Gastroesophageal sphincter (tissue), 4 donors: ENCODE measurements around the gene PLEKHA7. TPM values are rescaled to one million over a fixed set of nuclear protein-coding genes. Genes with fewer than 3 reads are reported as not detected.

Source experiments
- ATAC-seq: fragments of 150-250 bp; one replicate; pipeline ENCODE4 v1.9.1; 2016; ENCODE audit warnings: mild to moderate bottlenecking, moderate library complexity
- H3K27ac ChIP-seq, 4 donors: fragments of 200-600 bp; sonication (generic) in 3 of 4; 1 replicate in 3 of 4; 2 replicates in 1 of 4; pipeline ENCODE4 v1.5.1; 2016 to 2019
- H3K27me3 ChIP-seq: fragments of 200-600 bp; sonication (generic); one replicate; pipeline ENCODE4 v1.5.1; 2019
- H3K36me3 ChIP-seq, 2 donors: fragments of 200-600 bp; sonication (generic); one replicate each; pipeline ENCODE4 v1.5.1; 2019; ENCODE audit warnings: control low read depth in 1 of 2
- H3K4me1 ChIP-seq, 3 donors: fragments of 200-600 bp; sonication (generic); 1 replicate in 2 of 3; 2 replicates in 1 of 3; pipeline ENCODE4 v1.5.1; 2016 to 2019; ENCODE audit warnings: control low read depth in 2 of 3
- H3K4me3 ChIP-seq, 2 donors: fragments of 200-600 bp; sonication (generic); one replicate each; pipeline ENCODE4 v1.5.1; 2019; ENCODE audit warnings: mild to moderate bottlenecking in 1 of 2, moderate library complexity in 1 of 2
- H3K9me3 ChIP-seq, 3 donors: fragments of 200-600 bp; sonication (generic); one replicate each; pipeline ENCODE4 v1.5.1; 2017 to 2019; ENCODE audit warnings: control low read depth in 2 of 3
- EP300 ChIP-seq: sonication (generic); formaldehyde crosslinking; IDR thresholded peaks from one replicate; pipeline ENCODE4 v1.6.1; 2017; ENCODE audit warnings: antibody characterized with exemption, mild to moderate bottlenecking
- POLR2A ChIP-seq, 2 donors: fragments of 450-650 bp; IDR thresholded peaks; one replicate each; pipeline ENCODE4 v1.6.1; 2017; ENCODE audit warnings: antibody characterized with exemption in 2 of 2, mild to moderate bottlenecking in 2 of 2, moderate library complexity in 1 of 2
- POLR2AphosphoS5 ChIP-seq: sonication (generic); formaldehyde crosslinking; IDR thresholded peaks from one replicate; pipeline ENCODE4 v1.6.1; 2017; ENCODE audit warnings: antibody characterized with exemption
- WGBS, 2 donors: methylation state at CpG; one replicate each; pipeline ENCODE4 v1.1.5; 2018; ENCODE audit warnings: low coverage in 1 of 2; 5-methylcytosine and 5-hydroxymethylcytosine counted together
- total RNA-seq, 4 donors: library from RNA; depleted of rRNA; stranded (reverse); fragments of >200 nt; gene quantifications; one replicate each; pipeline ENCODE4 v1.1.0, GENCODE V29; 2016
- TF ChIP-seq, protein P1 (sequence below), 4 experiments: fragments of 200-600 bp in 2 of 4; fragments of 450-650 bp in 2 of 4; sonication (generic) in 1 of 4; IDR thresholded peaks; one replicate each; pipeline ENCODE4 v1.5.1; 2017 to 2019; ENCODE audit warnings: antibody characterized with exemption in 4 of 4, mild to moderate bottlenecking in 2 of 4, moderate library complexity in 2 of 4

The PLEKHA7 gene
- total RNA-seq, 4 donors from 2014 or later: 8.6 to 13.2 (median 12.2) TPM

DNA sequence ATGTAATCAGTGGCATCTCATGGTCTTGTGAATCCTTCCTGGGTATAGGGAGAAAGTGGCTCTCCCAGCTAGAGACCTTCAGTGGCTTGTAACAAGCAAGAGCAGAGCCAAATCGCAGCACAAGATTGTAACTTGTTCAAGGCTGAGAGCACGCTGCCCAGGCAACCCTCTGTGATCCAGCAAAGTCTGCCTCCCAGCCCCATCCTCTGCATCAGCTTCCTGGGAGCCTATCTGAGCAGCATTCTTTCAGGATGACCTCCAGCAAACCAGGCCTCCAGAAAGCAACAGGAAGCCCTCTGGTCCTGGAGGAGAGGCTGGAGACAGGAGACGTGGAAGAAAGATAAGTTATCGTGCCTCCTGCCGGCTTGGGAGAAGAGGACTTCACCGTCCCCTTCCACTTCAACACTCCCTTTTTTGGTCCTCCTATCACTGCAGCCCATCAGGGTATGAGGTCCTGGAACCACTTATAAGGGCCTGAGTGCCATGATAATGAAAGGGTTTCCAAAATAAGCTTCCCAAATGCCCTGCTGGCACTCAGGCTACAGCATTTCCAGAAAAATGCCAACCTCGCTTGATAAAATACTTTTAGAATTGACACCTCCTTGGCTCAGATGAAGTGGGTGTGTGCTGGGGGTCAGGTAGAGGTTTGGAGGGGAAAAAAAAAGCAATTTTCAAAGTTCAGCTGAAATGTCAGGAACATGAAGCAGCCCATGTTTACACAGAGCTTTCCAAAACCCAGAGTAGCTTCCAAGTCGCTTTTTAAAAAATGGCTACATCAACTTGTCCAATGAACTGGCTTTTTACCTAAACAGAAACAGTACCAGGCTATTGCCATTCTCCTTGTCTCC is 80.2 kb downstream of the PLEKHA7 start:
- Histone ChIP-seq H3K4me1 (peaks cover 0 to 45% (median 0%) of the 10 kb centered on the region in 3 donors), H3K9me3 (no peaks in the 10 kb centered on the region), H3K27ac (peak overlapping the region in 2 of 4 donors; percentile 1 to 57), H3K36me3 (no peaks in the 10 kb centered on the region), H3K27me3 (no peaks in the 10 kb centered on the region), H3K4me3 (no peak overlapping the region)
- 42 to 50% methylated on average over 3 to 8 of the region's 8 CpGs for WGBS, 2 donors
- TF ChIP-seq EP300 (no peak), POLR2A (IDR thresholded peaks at IDR 0.05) (no peak), POLR2AphosphoS5 (peak; percentile 74)
- ATAC-seq: no peak

DNA sequence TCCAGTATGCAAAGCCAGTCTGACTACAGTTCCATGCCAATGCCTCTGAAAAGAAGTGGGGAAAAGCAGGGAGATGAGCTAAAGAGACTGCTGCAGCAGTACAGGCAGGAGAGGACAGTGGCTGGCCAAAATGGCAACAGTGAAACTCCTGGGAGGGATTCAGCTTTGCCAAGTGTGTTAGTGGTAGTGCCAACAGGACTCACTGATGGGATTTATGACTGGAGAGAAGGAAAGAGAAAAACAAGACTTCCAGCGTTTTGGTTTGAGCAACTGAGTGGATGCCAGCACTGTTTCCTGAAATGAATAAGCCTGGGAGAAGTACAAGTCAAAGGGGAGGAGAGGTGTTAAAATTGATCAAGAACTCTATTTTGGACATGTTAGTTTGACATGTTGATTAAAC is 80.9 kb downstream of the PLEKHA7 start:
- WGBS, 2 donors: 20 to 42% methylated on average over 1 of the region's 1 CpG
- no peaks in the 10 kb centered on the region for H3K9me3 ChIP-seq
- no peak for ATAC-seq
- no peaks in the 10 kb centered on the region for H3K36me3 ChIP-seq
- peaks cover 0 to 45% (median 0%) of the 10 kb centered on the region in 3 donors for H3K4me1 ChIP-seq
- no peak for TF ChIP-seq POLR2A (IDR thresholded peaks at IDR 0.05)
- TF ChIP-seq EP300: no peak
- TF ChIP-seq, protein P1, sequence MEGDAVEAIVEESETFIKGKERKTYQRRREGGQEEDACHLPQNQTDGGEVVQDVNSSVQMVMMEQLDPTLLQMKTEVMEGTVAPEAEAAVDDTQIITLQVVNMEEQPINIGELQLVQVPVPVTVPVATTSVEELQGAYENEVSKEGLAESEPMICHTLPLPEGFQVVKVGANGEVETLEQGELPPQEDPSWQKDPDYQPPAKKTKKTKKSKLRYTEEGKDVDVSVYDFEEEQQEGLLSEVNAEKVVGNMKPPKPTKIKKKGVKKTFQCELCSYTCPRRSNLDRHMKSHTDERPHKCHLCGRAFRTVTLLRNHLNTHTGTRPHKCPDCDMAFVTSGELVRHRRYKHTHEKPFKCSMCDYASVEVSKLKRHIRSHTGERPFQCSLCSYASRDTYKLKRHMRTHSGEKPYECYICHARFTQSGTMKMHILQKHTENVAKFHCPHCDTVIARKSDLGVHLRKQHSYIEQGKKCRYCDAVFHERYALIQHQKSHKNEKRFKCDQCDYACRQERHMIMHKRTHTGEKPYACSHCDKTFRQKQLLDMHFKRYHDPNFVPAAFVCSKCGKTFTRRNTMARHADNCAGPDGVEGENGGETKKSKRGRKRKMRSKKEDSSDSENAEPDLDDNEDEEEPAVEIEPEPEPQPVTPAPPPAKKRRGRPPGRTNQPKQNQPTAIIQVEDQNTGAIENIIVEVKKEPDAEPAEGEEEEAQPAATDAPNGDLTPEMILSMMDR (IDR thresholded peaks at IDR 0.05): no peak
- TF ChIP-seq POLR2AphosphoS5: no peak
- no peaks in the 10 kb centered on the region for H3K27me3 ChIP-seq
- no peak overlapping the region for H3K4me3 ChIP-seq
- H3K27ac ChIP-seq: peak overlapping the region in 1 of 4 donors; percentile 57

DNA sequence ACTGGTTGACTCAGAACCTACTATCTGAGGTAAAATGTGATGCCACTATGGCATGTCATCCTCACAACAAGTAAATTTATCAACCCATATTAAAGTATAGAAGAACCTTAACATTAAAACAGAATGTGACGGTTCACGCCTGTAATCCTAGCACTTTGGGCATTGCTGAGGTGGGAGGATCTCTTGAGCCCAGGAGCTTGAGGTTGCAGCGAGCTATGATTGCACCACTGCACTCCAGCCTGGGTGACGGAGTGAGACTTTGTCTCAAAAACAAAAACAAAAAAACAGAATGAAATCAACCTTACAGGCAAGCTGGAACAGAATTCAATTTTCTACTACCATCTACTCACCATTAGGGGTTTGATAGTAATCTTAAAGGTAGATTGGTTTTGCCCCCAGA is 86.2 kb downstream of the PLEKHA7 start:
- H3K27ac ChIP-seq: no peak overlapping the region
- no peaks in the 10 kb centered on the region for H3K36me3 ChIP-seq
- H3K4me3 ChIP-seq: no peak overlapping the region
- no peaks in the 10 kb centered on the region for H3K9me3 ChIP-seq
- peaks cover 0 to 37% (median 10%) of the 10 kb centered on the region in 3 donors for H3K4me1 ChIP-seq
- WGBS, 2 donors: 90 to 91% methylated on average over 4 of the region's 4 CpGs
- no peak for TF ChIP-seq POLR2A (IDR thresholded peaks at IDR 0.05)
- no peak for TF ChIP-seq POLR2AphosphoS5
- TF ChIP-seq, protein P1 (IDR thresholded peaks at IDR 0.05): no peak
- TF ChIP-seq EP300: no peak
- no peaks in the 10 kb centered on the region for H3K27me3 ChIP-seq
- ATAC-seq: no peak

DNA sequence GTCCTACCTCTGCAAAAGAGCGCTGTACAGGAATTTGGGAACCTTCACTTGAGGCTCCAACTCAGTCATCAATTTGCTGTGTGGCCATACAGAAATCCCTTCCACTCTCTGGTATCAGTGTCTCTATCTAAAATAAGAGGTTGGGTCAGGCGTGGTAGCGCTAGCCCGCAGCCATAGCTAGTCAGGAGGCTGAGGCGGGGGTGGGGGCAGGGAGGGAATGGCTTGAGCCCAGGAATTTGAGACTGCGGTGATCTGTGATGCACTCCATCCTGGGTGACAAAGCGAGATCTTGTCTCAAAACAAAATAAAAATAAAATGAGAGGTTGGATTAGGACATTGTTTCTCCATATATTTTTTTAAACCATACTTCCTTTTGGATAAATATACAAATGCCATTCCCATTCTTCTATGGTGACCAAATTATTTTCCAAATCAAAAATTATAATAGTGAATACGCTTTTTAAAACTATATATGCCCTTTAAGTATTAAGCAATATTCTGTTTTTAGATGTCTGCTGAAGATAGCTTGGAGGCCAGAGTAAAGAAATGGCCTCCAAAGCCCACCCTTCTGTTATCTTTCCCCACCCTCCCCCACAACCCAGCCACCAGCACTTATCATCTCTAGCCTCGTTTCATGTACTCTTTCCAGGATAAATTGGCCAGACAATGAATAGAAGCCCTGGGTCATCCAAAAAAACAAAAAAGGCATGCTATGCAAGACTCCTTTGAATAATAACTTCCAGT is 87.2 kb downstream of the PLEKHA7 start:
- Histone ChIP-seq H3K9me3 (no peaks in the 10 kb centered on the region), H3K4me1 (peaks cover 0 to 31% (median 10%) of the 10 kb centered on the region in 3 donors), H3K36me3 (no peaks in the 10 kb centered on the region), H3K4me3 (no peak overlapping the region), H3K27me3 (no peaks in the 10 kb centered on the region), H3K27ac (no peak overlapping the region)
- WGBS, 2 donors: 79 to 87% methylated on average over 3 to 8 of the region's 9 CpGs
- no peak for TF ChIP-seq POLR2A (IDR thresholded peaks at IDR 0.05)
- TF ChIP-seq POLR2AphosphoS5: no peak
- TF ChIP-seq, protein P1 (IDR thresholded peaks at IDR 0.05): no peak
- TF ChIP-seq EP300: no peak
- ATAC-seq: no peak

DNA sequence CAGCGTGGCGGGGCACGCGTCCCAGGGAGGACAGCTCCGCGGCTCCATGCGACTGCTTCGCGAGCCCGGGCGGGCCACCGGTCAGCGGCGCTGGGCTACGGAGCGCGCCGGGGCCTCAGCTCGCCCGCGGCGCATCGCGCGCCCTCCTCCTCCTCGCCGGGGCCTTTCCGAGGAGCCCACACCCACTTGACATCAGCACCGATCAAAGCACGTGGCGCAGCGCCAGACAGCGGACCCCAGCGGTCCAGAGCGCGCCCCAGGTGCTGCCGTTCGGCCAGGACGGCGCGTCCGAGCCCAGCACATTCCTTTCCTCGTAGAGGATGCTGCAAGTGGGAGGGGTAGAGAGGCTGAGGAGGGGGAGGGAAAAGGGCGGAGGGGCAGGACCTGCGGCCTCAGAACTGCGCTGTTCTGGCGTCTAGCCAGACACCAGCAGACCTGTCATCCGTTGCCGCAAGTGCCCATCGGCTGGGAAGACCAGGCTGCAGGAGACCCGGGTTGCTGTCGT is 88.6 kb downstream of the PLEKHA7 start:
- peak; percentile 70 for ATAC-seq
- H3K4me3 ChIP-seq: peak overlapping the region; percentile 46 to 62
- WGBS, 2 donors: 2 to 5% methylated on average over 4 to 7 of the region's 52 CpGs
- TF ChIP-seq POLR2AphosphoS5 (peak; percentile 46), POLR2A (IDR thresholded peaks at IDR 0.05) (no peak), EP300 (no peak)
- TF ChIP-seq, protein P1 (IDR thresholded peaks at IDR 0.05): no peak
- peaks cover 0 to 31% (median 10%) of the 10 kb centered on the region in 3 donors for H3K4me1 ChIP-seq
- H3K27me3 ChIP-seq: no peaks in the 10 kb centered on the region
- H3K36me3 ChIP-seq: no peaks in the 10 kb centered on the region
- H3K9me3 ChIP-seq: no peaks in the 10 kb centered on the region
- H3K27ac ChIP-seq: peak overlapping the region in 3 of 4 donors; percentile 10 to 74 (median 58)
